Spleen (tissue), 11 donors: ENCODE measurements around the gene WDFY2. TPM values are rescaled to one million over a fixed set of nuclear protein-coding genes. Genes with fewer than 3 reads are reported as not detected.

Experiments
- DNase-seq: peaks from one replicate; pipeline ENCODE4 v3.0.0-alpha.2; 2020
- H3K27ac ChIP-seq, 8 donors: fragments of 200-600 bp; sonication (generic) in 7 of 8; 1 replicate in 4 of 8; 2 replicates in 4 of 8; pipeline versions ENCODE4 v1.5.0 to v1.8.0; 2016 to 2021; ENCODE audit warnings: inconsistent platforms in 4 of 8, mild to moderate bottlenecking in 4 of 8, moderate library complexity in 1 of 8
- H3K27me3 ChIP-seq, 7 donors: fragments of 200-600 bp; sonication (generic) in 6 of 7; replicated peaks in 1 of 7; 1 replicate in 4 of 7; 2 replicates in 3 of 7; pipeline versions ENCODE4 v1.5.0 to v1.8.0; 2016 to 2021; ENCODE audit warnings: inconsistent platforms in 3 of 7, mild to moderate bottlenecking in 1 of 7
- H3K36me3 ChIP-seq, 6 donors: fragments of 200-600 bp; sonication (generic) in 5 of 6; 1 replicate in 4 of 6; 2 replicates in 2 of 6; pipeline versions ENCODE4 v1.5.0 to v1.8.0; 2016 to 2021; ENCODE audit warnings: inconsistent platforms in 2 of 6
- H3K4me1 ChIP-seq, 6 donors: fragments of 200-600 bp; sonication (generic) in 5 of 6; 1 replicate in 3 of 6; 2 replicates in 3 of 6; pipeline versions ENCODE4 v1.5.0 to v1.8.0; 2016 to 2021; ENCODE audit warnings: inconsistent platforms in 3 of 6
- H3K4me3 ChIP-seq, 8 donors: fragments of 200-600 bp; sonication (generic) in 7 of 8; 1 replicate in 4 of 8; 2 replicates in 4 of 8; pipeline versions ENCODE4 v1.5.0 to v1.8.0; 2016 to 2021; ENCODE audit warnings: inconsistent platforms in 4 of 8, mild to moderate bottlenecking in 4 of 8, moderate library complexity in 2 of 8
- H3K9me3 ChIP-seq, 8 donors: fragments of 200-600 bp; sonication (generic) in 7 of 8; 1 replicate in 4 of 8; 2 replicates in 4 of 8; pipeline versions ENCODE4 v1.5.0 to v1.8.0; 2016 to 2021; ENCODE audit warnings: inconsistent platforms in 4 of 8
- CTCF ChIP-seq, 11 experiments: fragments of 200-600 bp in 7 of 11; fragments of 450-650 bp in 4 of 11; sonication (generic) in 4 of 11; IDR thresholded peaks in 8 of 11; conservative IDR thresholded peaks in 3 of 11; 1 replicate in 7 of 11; 2 replicates in 4 of 11; pipeline versions ENCODE4 v1.4.0 to v1.8.0; 2016 to 2021; ENCODE audit warnings: antibody characterized with exemption in 11 of 11, inconsistent platforms in 4 of 11, mild to moderate bottlenecking in 1 of 11
- POLR2A ChIP-seq, 3 donors: fragments of 450-650 bp; IDR thresholded peaks; one replicate each; pipeline ENCODE4 v1.5.1; 2017; ENCODE audit warnings: antibody characterized with exemption in 3 of 3, mild to moderate bottlenecking in 1 of 3
- POLR2AphosphoS5 ChIP-seq, 3 donors: sonication (generic); formaldehyde crosslinking; IDR thresholded peaks; one replicate each; pipeline ENCODE4 v1.5.1; 2017; ENCODE audit warnings: antibody characterized with exemption in 3 of 3
- WGBS, 5 donors: extraction: QIAGEN DNeasy Blood & Tissue Kit in 3 of 5; methylation state at CpG; one replicate each; pipeline versions ENCODE4 v1.1.5 to v1.1.7; 2013 to 2018; 5-methylcytosine and 5-hydroxymethylcytosine counted together
- intact Hi-C: fragments of 100-400 bp; cut with DNase I; formaldehyde crosslinking; loops from one replicate; pipeline ENCODE4 v1.15.0; 2023; ENCODE audit warnings: low total_unique reads
- polyA plus RNA-seq, 3 donors: library from polyadenylated mRNA; stranded (reverse); fragments of 200-250 nt; gene quantifications; one replicate each; pipeline ENCODE4 v1.2.1, GENCODE V29; 2013
- total RNA-seq, 7 donors: library from RNA; depleted of rRNA in 3 of 7; stranded (reverse); fragments of >200 nt in 3 of 7; fragmentation: NEBNext Ultra II Directional in 4 of 7; extraction: Animal tissue kit (Norgen Biotek cat#: 25700) in 4 of 7; gene quantifications; one replicate each; pipeline versions ENCODE4 v1.1.0 to v1.2.1, GENCODE V29; 2016 to 2021
- donor health status: healthy with polysubstance abuse.
- donor health status: DM: no; HTN: no; CAD: no; lungs with moderate emphysema.
- donor health status: DM: no; HTN: no; CAD: no.
- donor health status: Bipolar disorder and iron deficiency.
- donor health status: healthy.
- donor health status: DM: no; HTN: no; CAD: no.
- donor health status: DM: yes; HTN: yes; CAD: no.

The WDFY2 gene
- total and polyA plus RNA-seq, 10 donors = 3.0 to 32.2 (median 24.9) TPM

- H3K9me3 ChIP-seq = peaks cover 0 to 4% (median 0%) of the 10 kb centered on the region in 8 donors
- H3K4me1 ChIP-seq = peaks cover 0 to 16% (median 0%) of the 10 kb centered on the region in 6 donors
- 85 to 90% (median 87%) methylated on average over 6 of the region's 6 CpGs for WGBS, 5 donors
- no peak overlapping the region for H3K27ac ChIP-seq
- no peak overlapping the region for H3K4me3 ChIP-seq
- intact Hi-C loops = no loop called here
- no peak for TF ChIP-seq POLR2A (IDR thresholded peaks at IDR 0.05)
- TF ChIP-seq CTCF (IDR thresholded peaks at IDR 0.05 in 8 of 11, conservative IDR thresholded peaks at IDR 0.05 in 3 of 11) = no peak
- TF ChIP-seq POLR2AphosphoS5 (IDR thresholded peaks at IDR 0.05) = no peak
- H3K36me3 ChIP-seq = no peaks in the 10 kb centered on the region
- DNase-seq = no peak
- no peaks in the 10 kb centered on the region for H3K27me3 ChIP-seq
These were observed 36.7 kb upstream of the WDFY2 start for GRCh38 chr13:51547425-51548176.

DNA sequence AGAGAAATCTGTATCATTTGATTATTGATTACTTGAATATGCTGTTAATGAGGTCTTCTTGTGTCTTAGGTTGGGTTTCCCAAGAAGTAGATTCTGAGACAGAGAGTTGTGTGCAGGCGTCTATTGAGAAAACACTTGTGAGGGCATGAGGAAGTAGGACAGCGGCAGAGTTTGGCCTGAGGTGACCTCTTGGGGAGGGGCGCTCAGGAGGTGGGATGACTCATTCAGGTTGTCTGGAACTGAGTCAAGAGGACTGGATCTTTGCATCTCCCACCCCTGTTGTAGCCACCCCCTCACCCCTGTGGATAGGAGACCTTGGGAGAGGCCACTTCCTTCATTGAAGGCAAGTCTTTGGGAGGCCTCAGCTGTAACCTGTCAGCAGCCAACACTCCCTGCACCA, 35.2 kb upstream of the WDFY2 start:
- DNase-seq = peak; percentile 75
- Histone ChIP-seq H3K36me3 (no peaks in the 10 kb centered on the region), H3K27me3 (no peaks in the 10 kb centered on the region), H3K4me1 (peaks cover 0 to 16% (median 0%) of the 10 kb centered on the region in 6 donors), H3K9me3 (peaks cover 0 to 4% (median 0%) of the 10 kb centered on the region in 8 donors), H3K4me3 (no peak overlapping the region), H3K27ac (no peak overlapping the region)
- intact Hi-C loops = no loop called here
- WGBS, 5 donors = 35 to 58% (median 44%) methylated on average over 3 of the region's 3 CpGs
- TF ChIP-seq CTCF (IDR thresholded peaks at IDR 0.05 in 8 of 11, conservative IDR thresholded peaks at IDR 0.05 in 3 of 11) = no peak

DNA sequence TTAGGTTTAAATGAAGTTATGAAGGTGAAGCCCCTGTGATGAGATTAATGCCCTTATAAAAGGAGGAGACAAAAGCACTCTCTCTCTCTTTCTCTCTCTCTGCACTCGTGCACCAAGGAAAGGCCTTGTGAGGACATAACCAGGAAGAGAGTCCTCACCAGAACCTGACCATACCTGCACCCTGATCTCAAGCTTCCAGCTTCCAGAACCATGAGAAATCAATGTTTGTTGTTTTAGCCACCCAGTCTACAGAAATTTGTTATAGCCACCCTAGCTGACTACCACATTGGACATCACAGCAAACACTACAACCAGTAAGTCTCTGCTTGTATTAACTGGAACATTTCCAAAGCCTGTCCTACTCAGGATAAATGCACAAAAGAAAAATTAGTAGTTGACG, 34.7 kb upstream of the WDFY2 start:
- Histone ChIP-seq H3K4me3 (no peak overlapping the region), H3K4me1 (peaks cover 0 to 16% (median 0%) of the 10 kb centered on the region in 6 donors), H3K27me3 (no peaks in the 10 kb centered on the region), H3K27ac (no peak overlapping the region), H3K9me3 (peaks cover 0 to 4% (median 0%) of the 10 kb centered on the region in 8 donors), H3K36me3 (no peaks in the 10 kb centered on the region)
- no peak for DNase-seq
- TF ChIP-seq POLR2AphosphoS5 (IDR thresholded peaks at IDR 0.05) (no peak), CTCF (IDR thresholded peaks at IDR 0.05 in 8 of 11, conservative IDR thresholded peaks at IDR 0.05 in 3 of 11) (no peak), POLR2A (IDR thresholded peaks at IDR 0.05) (no peak)
- WGBS, 5 donors = 80 to 97% (median 81%) methylated on average over 2 of the region's 2 CpGs
- intact Hi-C loops = no loop called here

DNA sequence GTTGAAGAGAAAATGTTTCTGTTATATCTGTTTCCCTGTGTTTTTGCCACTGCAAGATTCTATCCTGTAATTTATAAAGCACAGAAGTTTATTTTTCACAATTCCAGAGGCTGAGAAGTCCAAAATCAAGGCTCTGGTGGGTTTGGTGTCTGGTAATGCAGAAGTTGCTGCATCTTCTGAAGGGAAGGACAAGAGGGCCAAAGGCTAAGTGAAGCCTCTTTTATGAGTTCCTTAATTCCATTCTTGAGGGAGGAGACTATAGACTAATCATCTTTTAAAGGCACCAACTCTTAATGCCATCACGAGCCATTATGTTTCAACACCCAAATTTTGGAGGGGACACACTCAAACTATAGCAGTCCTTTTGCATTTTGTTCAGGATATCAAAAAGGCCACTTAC, 34.1 kb upstream of the WDFY2 start:
- Histone ChIP-seq H3K27me3 (no peaks in the 10 kb centered on the region), H3K4me1 (peaks cover 0 to 16% (median 0%) of the 10 kb centered on the region in 6 donors), H3K9me3 (peaks cover 0 to 4% (median 0%) of the 10 kb centered on the region in 8 donors), H3K4me3 (no peak overlapping the region), H3K27ac (no peak overlapping the region), H3K36me3 (no peaks in the 10 kb centered on the region)
- TF ChIP-seq CTCF (IDR thresholded peaks at IDR 0.05 in 8 of 11, conservative IDR thresholded peaks at IDR 0.05 in 3 of 11) (no peak), POLR2AphosphoS5 (IDR thresholded peaks at IDR 0.05) (no peak), POLR2A (IDR thresholded peaks at IDR 0.05) (no peak)
- intact Hi-C loops = no loop called here
- no peak for DNase-seq
- WGBS, 5 donors = 79 to 94% (median 85%) methylated on average over 1 of the region's 1 CpG
